SK-N-SH (cell line): Measurements from ENCODE around the gene RGL1. TPM values are rescaled to one million over a fixed set of nuclear protein-coding genes. Genes with fewer than 3 reads are reported as not detected.

ENCODE experiments used
- CTCF ChIA-PET: fragments of 300-600, 350-600 bp; formaldehyde crosslinking; extraction: SDS; loops from one replicate; lab custom pipeline; 2021; lab: Yijun Ruan, JAX
- POLR2A ChIA-PET: fragments of 350-600 bp; sonication (Branson Sonifier 250); formaldehyde crosslinking; extraction: SDS; loops from one replicate; lab custom pipeline; 2020; ENCODE audit warnings: antibody characterized with exemption, inconsistent platforms; lab: Yijun Ruan, JAX
- DNase-seq: peaks from one replicate; pipeline ENCODE4 v3.0.0; 2012
- H2AFZ ChIP-seq: fragments of 200-600 bp; sonication (generic); 2 replicates; pipeline ENCODE4 v1.8.1; 2016; ENCODE audit warnings: antibody characterized with exemption, mild to moderate bottlenecking, low read depth
- H3F3A ChIP-seq: fragments of 200-600 bp; sonication (generic); replicated peaks from 2 replicates; pipeline ENCODE3; 2016; ENCODE audit warnings: antibody characterized with exemption, mild to moderate bottlenecking; ENCODE audit not compliant: insufficient read depth
- H3K27ac ChIP-seq, 2 experiments: fragments of 200-500 bp in 1 of 2; fragments of 200-600 bp in 1 of 2; sonication (Bioruptor generic) in 1 of 2; sonication (generic), shearing (Covaris generic) in 1 of 2; 2 replicates each; pipeline versions ENCODE4 v1.5.1 to v1.6.1; 2014 to 2016; ENCODE audit warnings: low read depth in 2 of 2, inconsistent platforms in 1 of 2, low read length in 1 of 2, mild to moderate bottlenecking in 1 of 2, mixed read lengths in 1 of 2
- H3K27me3 ChIP-seq: fragments of 200-600 bp; sonication (generic), shearing (Covaris generic); 2 replicates; pipeline ENCODE4 v1.6.1; 2016; ENCODE audit warnings: mixed run types; ENCODE audit not compliant: insufficient read depth
- H3K36me3 ChIP-seq, 2 experiments: fragments of 200-500 bp in 1 of 2; fragments of 200-600 bp in 1 of 2; sonication (Bioruptor generic) in 1 of 2; sonication (generic) in 1 of 2; replicated peaks in 1 of 2; 2 replicates each; pipeline versions ENCODE3 to v1.5.1; 2014 to 2016; ENCODE audit warnings: low read length in 1 of 2, mild to moderate bottlenecking in 1 of 2; ENCODE audit not compliant: insufficient read depth in 2 of 2, control insufficient read depth in 1 of 2
- H3K4me1 ChIP-seq, 2 experiments: fragments of 200-500 bp in 1 of 2; fragments of 200-600 bp in 1 of 2; sonication (Bioruptor generic) in 1 of 2; sonication (generic), shearing (Covaris generic) in 1 of 2; 2 replicates each; pipeline versions ENCODE4 v1.5.1 to v1.6.1; 2014 to 2016; ENCODE audit warnings: low read depth in 1 of 2, low read length in 1 of 2, mixed run types in 1 of 2; ENCODE audit not compliant: insufficient read depth in 2 of 2, control insufficient read depth in 1 of 2
- H3K4me2 ChIP-seq: fragments of 200-600 bp; sonication (generic), shearing (Covaris generic); 2 replicates; pipeline ENCODE4 v1.6.1; 2017; ENCODE audit warnings: mixed run types
- H3K4me3 ChIP-seq, 2 experiments: fragments of 200-500 bp in 1 of 2; fragments of 200-600 bp in 1 of 2; sonication (Bioruptor generic) in 1 of 2; sonication (generic), shearing (Covaris generic) in 1 of 2; 2 replicates each; pipeline versions ENCODE4 v1.5.1 to v1.8.1; 2014 to 2016; ENCODE audit warnings: low read depth in 2 of 2, inconsistent platforms in 1 of 2, low read length in 1 of 2, mild to moderate bottlenecking in 1 of 2, mixed read lengths in 1 of 2, moderate library complexity in 1 of 2
- H3K79me2 ChIP-seq: fragments of 200-600 bp; sonication (generic); 2 replicates; pipeline ENCODE4 v1.8.1; 2017; ENCODE audit warnings: mild to moderate bottlenecking; ENCODE audit not compliant: insufficient read depth
- H3K9ac ChIP-seq: fragments of 200-600 bp; sonication (generic); 2 replicates; pipeline ENCODE4 v1.6.1; 2017; ENCODE audit warnings: mixed run types
- H3K9me2 ChIP-seq: fragments of 200-600 bp; sonication (generic); 2 replicates; pipeline ENCODE4 v1.6.1; 2017; ENCODE audit warnings: mixed run types
- H3K9me3 ChIP-seq: fragments of 200-600 bp; sonication (generic); 2 replicates; pipeline ENCODE4 v1.6.1; 2017; ENCODE audit warnings: mixed run types, mild to moderate bottlenecking, moderate library complexity
- H4K20me1 ChIP-seq: fragments of 200-600 bp; sonication (generic); 2 replicates; pipeline ENCODE4 v1.6.1; 2017; ENCODE audit warnings: mild to moderate bottlenecking, mixed run types; ENCODE audit not compliant: insufficient read depth
- EP300 ChIP-seq, 2 experiments: IDR thresholded peaks; 2 replicates each; pipeline versions ENCODE4 v1.4.0 to v1.6.1; 2012; ENCODE audit warnings: borderline replicate concordance in 1 of 2, low read depth in 1 of 2, low read length in 1 of 2
- FOSL2 ChIP-seq: IDR thresholded peaks from 2 replicates; pipeline ENCODE4 v1.4.0; 2012; ENCODE audit warnings: low read depth, mild to moderate bottlenecking, moderate library complexity, borderline replicate concordance
- FOXM1 ChIP-seq: IDR thresholded peaks from 2 replicates; pipeline ENCODE4 v1.4.0; 2012; ENCODE audit warnings: low read depth, mild to moderate bottlenecking
- GATA2 ChIP-seq: sonication (generic); formaldehyde crosslinking; IDR thresholded peaks from 2 replicates; pipeline ENCODE4 v1.5.0; 2020; ENCODE audit warnings: mild to moderate bottlenecking, missing genetic modification reagents
- JUND ChIP-seq: IDR thresholded peaks from 2 replicates; pipeline ENCODE4 v1.4.0; 2012
- MAX ChIP-seq: IDR thresholded peaks from 2 replicates; pipeline ENCODE4 v1.4.0; 2012; ENCODE audit warnings: low read depth
- MEF2A ChIP-seq: IDR thresholded peaks from 2 replicates; pipeline ENCODE4 v1.4.0; 2012; ENCODE audit warnings: low read depth, borderline replicate concordance
- MXI1 ChIP-seq: IDR thresholded peaks from 2 replicates; pipeline ENCODE4 v1.6.1; 2012; ENCODE audit warnings: mild to moderate bottlenecking, low read depth, low read length, improper control_type of control experiment
- NRF1 ChIP-seq: IDR thresholded peaks from 2 replicates; pipeline ENCODE4 v1.6.1; 2012; ENCODE audit warnings: low read depth, mild to moderate bottlenecking, low read length
- POLR2AphosphoS5 ChIP-seq: IDR thresholded peaks from 2 replicates; pipeline ENCODE4 v1.6.1; 2012; ENCODE audit warnings: low read depth, low read length
- RAD21 ChIP-seq: IDR thresholded peaks from 2 replicates; pipeline ENCODE4 v1.6.1; 2012; ENCODE audit warnings: mild to moderate bottlenecking, low read length
- RCOR1 ChIP-seq: fragments of 150-350 bp; IDR thresholded peaks from 2 replicates; pipeline ENCODE4 v1.6.1; 2017; ENCODE audit warnings: antibody characterized with exemption, low read length
- REST ChIP-seq: IDR thresholded peaks from 2 replicates; pipeline ENCODE4 v1.6.1; 2012; ENCODE audit warnings: mild to moderate bottlenecking, low read depth, low read length, moderate library complexity
- RFX5 ChIP-seq: IDR thresholded peaks from 2 replicates; pipeline ENCODE4 v1.6.1; 2012; ENCODE audit warnings: mild to moderate bottlenecking, improper control_type of control experiment, low read length
- RXRA ChIP-seq: IDR thresholded peaks from 2 replicates; pipeline ENCODE4 v1.4.0; 2012; ENCODE audit warnings: low read depth, mild to moderate bottlenecking, borderline replicate concordance
- SIN3A ChIP-seq: IDR thresholded peaks from 2 replicates; pipeline ENCODE4 v1.6.1; 2012; ENCODE audit warnings: low read depth, mild to moderate bottlenecking, low read length, moderate library complexity, borderline replicate concordance
- SMC3 ChIP-seq: IDR thresholded peaks from 2 replicates; pipeline ENCODE4 v1.6.1; 2012; ENCODE audit warnings: low read depth, low read length, improper control_type of control experiment
- TAF1 ChIP-seq: IDR thresholded peaks from 2 replicates; pipeline ENCODE4 v1.6.1; 2012; ENCODE audit warnings: low read depth, mild to moderate bottlenecking, low read length, moderate library complexity, borderline replicate concordance
- TEAD4 ChIP-seq: IDR thresholded peaks from 2 replicates; pipeline ENCODE4 v1.4.0; 2012; ENCODE audit warnings: mild to moderate bottlenecking, borderline replicate concordance; ENCODE audit not compliant: insufficient read depth
- WGBS: methylation state at CpG from one replicate; pipeline ENCODE4 v1.1.6; 2017; ENCODE audit warnings: low lambda C conversion rate; 5-methylcytosine and 5-hydroxymethylcytosine counted together
- polyA plus RNA-seq, 3 experiments: library from polyadenylated mRNA; depleted of rRNA; stranded (reverse); fragments of >200 nt; gene quantifications; 2 replicates each; pipeline ENCODE4 v1.2.3, GENCODE V29; 2012

Gene RGL1
- polyA plus RNA-seq, 1 of the 3 experiments (the other 2 are of a cell fraction), result 8.3 TPM

DNA sequence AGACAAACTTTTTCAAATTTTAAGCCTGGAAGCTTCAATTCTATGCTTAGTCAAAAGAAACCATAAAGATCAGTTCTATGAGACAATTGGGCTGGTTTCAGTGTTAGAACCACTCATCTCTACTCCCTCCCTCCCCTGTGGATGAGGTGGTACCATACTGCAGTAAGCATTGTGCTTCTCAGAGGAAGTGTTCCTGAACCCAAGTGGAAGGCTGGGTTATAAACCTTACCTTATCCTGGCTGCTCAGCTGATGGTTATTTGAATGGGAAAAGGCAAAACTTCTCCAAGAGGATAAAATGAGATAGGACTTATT is 34.1 kb upstream of the RGL1 start:
- H3K27ac ChIP-seq, result no peak overlapping the region
- no peaks in the 10 kb centered on the region for H3K36me3 ChIP-seq
- no peak overlapping the region for H3K4me3 ChIP-seq
- no peaks in the 10 kb centered on the region for H3K9me2 ChIP-seq
- no peaks in the 10 kb centered on the region for H3K79me2 ChIP-seq
- no peak overlapping the region for H3K4me2 ChIP-seq
- no peak overlapping the region for H3K9ac ChIP-seq
- no peak overlapping the region for H2AFZ ChIP-seq
- no peaks in the 10 kb centered on the region for H4K20me1 ChIP-seq
- H3K27me3 ChIP-seq, result no peaks in the 10 kb centered on the region
- H3K9me3 ChIP-seq, result 0 out of 2 replicates have a peak, but pooled peaks cover 3% of the 10 kb centered on the region
- H3K4me1 ChIP-seq, result no peaks in the 10 kb centered on the region
- POLR2A ChIA-PET, result no interaction called here
- no peaks in the 10 kb centered on the region for H3F3A ChIP-seq
- TF ChIP-seq TAF1 (no peak), SMC3 (no peak), RCOR1 (no peak), NRF1 (no peak), MAX (no peak), MEF2A (no peak), SIN3A (no peak)
- CTCF ChIA-PET, result no interaction called here
- DNase-seq, result no peak

DNA sequence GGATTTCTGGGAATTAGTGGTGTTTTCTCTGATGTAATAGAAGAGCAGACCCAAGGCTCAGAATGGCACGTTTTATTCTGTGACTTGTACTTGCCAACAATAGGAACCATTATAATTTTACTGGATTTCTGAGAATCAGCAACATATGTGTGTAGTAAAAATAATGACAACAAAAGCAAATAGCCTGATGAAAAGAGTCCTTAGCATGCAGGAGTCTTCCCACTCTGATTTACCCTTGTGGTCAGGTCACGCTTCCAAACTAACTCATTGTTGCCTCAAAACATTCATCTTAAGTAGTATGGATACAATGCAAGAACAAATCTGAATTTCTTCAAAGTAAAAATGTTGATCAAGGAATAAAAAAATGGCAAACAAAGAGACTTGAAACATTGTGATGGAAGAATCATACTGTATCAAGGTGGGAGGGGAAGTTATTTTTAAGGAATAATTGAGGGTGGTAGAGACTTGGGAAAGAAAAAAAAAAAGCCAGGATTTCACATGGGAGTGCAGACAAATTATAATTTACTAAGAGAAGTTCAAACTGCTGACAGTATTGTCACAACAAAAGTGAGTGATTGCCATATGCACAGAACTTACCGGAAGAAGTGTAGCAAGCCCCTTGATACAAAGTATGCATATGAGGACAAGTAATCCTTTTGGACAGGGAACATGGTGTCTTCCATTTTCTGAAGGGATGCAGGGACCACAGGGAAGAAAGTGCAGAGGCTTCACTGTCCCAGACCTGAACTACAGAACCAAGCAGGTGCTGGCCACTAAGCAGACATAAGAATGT is 31.2 kb upstream of the RGL1 start:
- Histone ChIP-seq H3K9ac (no peak overlapping the region), H3K27me3 (no peaks in the 10 kb centered on the region), H2AFZ (no peak overlapping the region), H3K36me3 (no peaks in the 10 kb centered on the region), H3K27ac (no peak overlapping the region), H3K9me2 (no peaks in the 10 kb centered on the region), H3K4me1 (peaks cover 0 to 6% of the 10 kb centered on the region in 2 experiments; a peak in 1 of 4 replicates), H4K20me1 (no peaks in the 10 kb centered on the region), H3K79me2 (no peaks in the 10 kb centered on the region), H3K9me3 (0 out of 2 replicates have a peak, but pooled peaks cover 3% of the 10 kb centered on the region), H3K4me2 (no peak overlapping the region), H3F3A (no peaks in the 10 kb centered on the region), H3K4me3 (no peak overlapping the region)
- TF ChIP-seq FOXM1 (no peak), JUND (no peak), TEAD4 (no peak), MXI1 (no peak), RFX5 (no peak), EP300 (IDR thresholded peaks at IDR 0.05; ENCODE audit: borderline replicate concordance in 1 of 2, low read depth in 1 of 2, low read length in 1 of 2) (no peak), SIN3A (no peak), SMC3 (no peak), RAD21 (no peak), NRF1 (no peak), GATA2 (CRISPR knock-in tag) (no peak), REST (no peak), MEF2A (no peak), POLR2AphosphoS5 (no peak), FOSL2 (no peak), RXRA (no peak)
- no peak for DNase-seq
- 83% methylated on average over 3 of the region's 3 CpGs for WGBS
- ChIA-PET CTCF (no interaction called here), POLR2A (no interaction called here)
